ENCODE measurements around the gene HDDC2.

Gene HDDC2

GRCh38 chr6:125231574-125232343 is 70.0 kb downstream of the HDDC2 start:
- DNase-seq = no peak

DNA sequence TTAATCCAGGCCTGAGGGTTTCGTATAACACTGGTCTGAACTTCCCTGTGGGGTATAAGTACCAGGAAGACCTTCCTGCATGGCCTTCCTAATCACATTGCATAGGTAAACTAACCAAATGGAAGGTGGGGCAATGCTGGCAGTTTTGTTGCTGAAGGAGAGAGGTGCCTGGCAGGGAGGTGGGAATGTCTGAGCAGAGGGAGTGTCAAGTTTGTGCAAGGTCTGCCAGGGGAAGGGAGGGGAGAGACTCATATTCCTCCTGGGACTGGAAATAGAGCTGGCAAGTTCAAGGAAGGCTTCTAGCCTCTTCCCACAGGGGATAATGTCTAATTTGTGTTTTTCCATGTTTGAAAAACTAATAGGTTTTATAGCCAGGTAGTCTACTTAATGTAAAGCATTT is 70.6 kb downstream of the HDDC2 start:
- DNase-seq = no peak

DNA sequence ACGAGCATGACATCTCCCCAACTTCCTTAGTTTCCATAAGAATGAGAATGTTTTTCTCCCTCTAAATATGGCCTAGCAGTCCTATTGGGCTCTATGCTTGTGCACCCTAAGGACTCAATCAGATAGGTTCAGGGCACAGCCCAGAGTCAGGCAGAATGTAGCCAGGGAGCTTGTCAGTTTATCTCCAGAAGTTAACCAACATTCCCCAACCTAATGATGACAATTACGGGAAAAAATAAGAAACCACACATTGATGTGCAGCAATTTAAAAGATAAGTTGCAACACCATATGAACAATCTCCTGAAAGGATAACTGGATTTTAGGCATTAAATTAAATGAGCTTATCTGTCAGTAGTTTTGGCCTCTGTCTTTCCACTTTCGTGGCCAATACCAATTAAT is 71.1 kb downstream of the HDDC2 start:
- DNase-seq = no peak

GRCh38 chr6:125228981-125229479 is 72.7 kb downstream of the HDDC2 start:
- DNase-seq = no peak

- DNase-seq = no peak
Measured at GRCh38 chr6:125227244-125227643, 74.5 kb downstream of the HDDC2 start.

Data from femur (tissue), 1 donor.